NCI-H2171 (cell line): ENCODE data around the gene EXTL1.

ENCODE experiments used
- DNase-seq: peaks from one replicate; lab custom pipeline; 2025; lab: John Stamatoyannopoulos, UW

Gene EXTL1

GRCh38 chr1:26044414-26044813, 22.8 kb downstream of the EXTL1 start:
- DNase-seq, result no peak

DNA sequence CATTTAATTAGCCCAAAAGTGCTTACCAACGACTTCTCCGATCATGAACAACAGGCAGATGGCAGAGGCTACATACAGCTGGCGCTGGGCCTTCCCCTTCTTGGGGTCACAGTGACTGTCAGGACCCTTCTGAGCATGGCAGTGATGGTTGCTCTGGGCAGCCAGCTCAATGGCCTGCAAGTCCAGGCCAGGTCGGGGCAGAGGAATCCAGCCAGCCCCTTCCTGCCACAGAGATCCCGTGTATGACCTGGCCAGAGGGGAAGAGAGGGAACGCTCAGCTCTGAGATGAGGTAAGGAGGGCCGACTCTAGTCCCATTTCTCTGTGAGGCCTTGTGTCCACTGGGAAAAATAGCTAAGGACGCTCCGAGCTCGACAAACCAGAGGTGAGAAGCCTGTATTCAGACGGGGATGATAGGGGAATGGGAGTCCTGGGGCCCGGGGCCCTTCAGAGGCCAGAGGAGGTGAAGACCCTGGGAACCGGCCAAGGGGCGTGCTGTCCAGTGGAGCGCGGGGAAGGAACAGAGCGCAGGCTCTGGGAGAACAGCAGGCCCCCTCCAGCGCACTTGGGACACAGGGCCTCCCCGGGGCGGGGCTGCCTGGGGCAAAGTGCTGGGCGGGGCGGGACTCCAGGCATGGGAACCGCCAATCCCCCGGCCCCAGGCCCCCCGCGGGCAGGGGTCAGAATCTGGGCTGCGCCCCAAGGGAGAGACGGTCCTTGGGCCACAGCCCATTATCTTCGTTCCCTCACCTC, 23.6 kb downstream of the EXTL1 start:
- no peak for DNase-seq

- DNase-seq, result no peak
Measured at GRCh38 chr1:26045722-26046245, 24.2 kb downstream of the EXTL1 start, which contains the start of gene SLC30A2. TSS of gene SLC30A2 (minus strand) at chr1:26046118. CDS start at chr1:26045896, 222 bp downstream.

DNA sequence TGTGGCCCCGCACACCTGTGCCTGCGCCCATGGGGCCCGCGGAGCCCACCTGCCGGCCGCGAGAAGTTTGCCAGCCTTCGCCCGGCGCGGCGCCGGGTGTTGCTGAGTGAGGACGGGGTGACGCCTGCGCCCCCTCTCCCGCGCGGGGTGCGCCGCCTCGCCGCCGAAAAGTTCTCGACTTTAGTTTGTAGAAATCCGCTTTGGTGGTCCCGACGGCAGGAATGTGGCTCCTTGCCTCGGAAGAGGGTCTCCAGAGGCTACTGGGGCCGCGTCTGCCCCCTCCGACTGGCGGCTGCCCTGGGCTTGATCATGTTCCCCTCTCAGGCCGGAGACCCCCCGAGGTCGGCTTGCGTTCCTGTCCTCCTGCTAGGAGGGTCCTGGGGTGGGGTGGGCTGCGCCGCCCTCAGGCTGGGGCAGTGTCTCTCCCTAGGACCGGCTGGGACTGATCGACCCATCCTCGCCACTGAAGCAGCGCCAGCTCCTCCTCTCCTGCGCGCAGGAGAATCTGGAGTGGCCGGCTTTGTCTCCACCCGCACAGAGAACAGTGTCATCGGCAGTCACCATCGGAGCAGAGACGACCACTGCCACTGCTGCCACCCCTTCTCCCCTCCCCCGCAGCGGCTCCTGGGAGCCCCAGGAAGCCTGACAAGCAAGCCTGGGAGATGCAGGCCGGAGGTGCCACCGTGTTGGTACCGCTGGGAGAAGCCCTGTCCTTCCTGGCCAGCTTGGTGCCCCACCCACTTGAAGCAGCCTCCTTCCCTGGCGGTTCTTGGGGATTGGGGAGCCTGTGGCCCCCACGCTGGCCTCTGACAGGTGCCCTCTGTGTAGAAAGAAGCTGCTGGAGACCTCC, 24.9 kb downstream of the EXTL1 start:
- DNase-seq, result no peak

- no peak for DNase-seq
Measured at GRCh38 chr1:26047278-26047874, 25.8 kb downstream of the EXTL1 start.

DNA sequence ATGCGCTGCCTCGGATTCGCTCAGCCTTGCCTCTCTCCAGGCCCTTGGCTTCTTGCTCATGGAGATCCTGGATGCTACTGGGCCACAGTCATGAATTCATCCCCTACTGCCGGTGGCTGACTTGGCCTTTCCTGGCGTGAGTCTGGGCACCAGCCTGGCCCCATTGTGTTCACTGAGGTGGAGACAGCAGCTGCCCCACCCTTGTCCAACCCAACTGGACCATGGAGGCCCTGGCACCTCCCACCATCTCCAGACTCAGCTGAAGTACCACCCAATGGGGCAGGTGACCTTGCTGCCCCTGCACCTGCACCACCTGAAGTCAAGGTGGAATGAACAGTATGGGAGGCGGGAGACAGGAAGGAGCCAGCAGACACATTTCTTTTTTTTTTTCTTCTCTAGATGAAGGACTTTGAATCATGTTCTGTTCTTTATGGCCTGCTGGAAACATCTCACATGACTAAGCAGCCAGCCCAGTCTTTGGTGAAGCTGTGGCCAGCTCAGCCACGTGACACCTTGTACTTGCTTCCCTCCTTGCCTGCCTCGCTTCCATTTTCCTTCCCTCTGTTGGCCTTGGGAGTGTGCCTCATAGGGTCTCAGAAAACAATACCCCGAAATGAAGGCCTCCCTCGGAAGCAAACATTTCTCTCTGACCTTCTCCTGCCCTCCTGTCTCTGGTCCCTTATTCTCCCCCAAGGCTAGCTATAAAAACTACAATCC, 28.1 kb downstream of the EXTL1 start:
- no peak for DNase-seq

GRCh38 chr1:26050248-26050640, 28.7 kb downstream of the EXTL1 start:
- no peak for DNase-seq

GRCh38 chr1:26053718-26054560, 32.4 kb downstream of the EXTL1 start:
- DNase-seq, result no peak

DNA sequence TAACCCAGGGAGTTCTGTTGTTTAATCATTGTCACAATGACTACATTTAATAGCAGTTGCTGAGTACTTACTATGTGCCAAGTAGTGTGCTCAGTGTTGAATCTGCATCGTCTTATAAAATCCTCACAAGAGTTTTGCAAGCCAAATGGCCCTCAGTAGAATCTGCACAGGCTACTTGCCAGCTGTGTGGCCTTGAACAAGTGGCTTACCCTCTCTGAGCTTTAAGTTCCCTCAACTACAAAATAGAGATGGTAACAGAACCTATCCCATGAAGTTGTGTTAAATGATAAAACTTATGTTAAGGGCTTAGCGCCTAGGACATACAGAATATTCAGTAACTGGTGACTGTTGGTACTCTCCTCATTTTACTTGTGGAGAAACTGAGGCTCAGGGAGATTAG, 33.5 kb downstream of the EXTL1 start:
- no peak for DNase-seq

GRCh38 chr1:26057189-26057588, 35.6 kb downstream of the EXTL1 start:
- no peak for DNase-seq

- DNase-seq, result no peak
Measured at GRCh38 chr1:26058052-26058595, 36.5 kb downstream of the EXTL1 start.

DNA sequence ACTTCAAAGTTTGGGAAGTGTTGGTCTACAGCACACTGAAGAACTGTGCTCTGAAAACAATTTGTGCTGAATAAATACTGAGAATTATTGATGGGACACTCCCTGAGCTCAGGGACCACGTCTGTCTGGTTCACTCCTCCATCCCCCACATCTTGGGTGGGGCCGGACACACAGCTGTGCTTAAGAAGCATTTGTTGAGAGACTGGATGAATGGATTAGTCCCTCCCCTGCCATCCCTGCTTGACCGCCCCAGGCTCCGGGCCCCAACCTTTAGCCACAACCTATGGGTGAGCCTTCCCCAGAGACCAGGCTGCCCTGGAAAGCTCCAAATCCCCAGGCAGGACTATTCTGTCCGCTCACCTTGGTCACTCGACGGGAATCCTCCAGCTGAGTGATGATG, 38.3 kb downstream of the EXTL1 start:
- no peak for DNase-seq

GRCh38 chr1:26060832-26061574, 39.4 kb downstream of the EXTL1 start:
- no peak for DNase-seq

DNA sequence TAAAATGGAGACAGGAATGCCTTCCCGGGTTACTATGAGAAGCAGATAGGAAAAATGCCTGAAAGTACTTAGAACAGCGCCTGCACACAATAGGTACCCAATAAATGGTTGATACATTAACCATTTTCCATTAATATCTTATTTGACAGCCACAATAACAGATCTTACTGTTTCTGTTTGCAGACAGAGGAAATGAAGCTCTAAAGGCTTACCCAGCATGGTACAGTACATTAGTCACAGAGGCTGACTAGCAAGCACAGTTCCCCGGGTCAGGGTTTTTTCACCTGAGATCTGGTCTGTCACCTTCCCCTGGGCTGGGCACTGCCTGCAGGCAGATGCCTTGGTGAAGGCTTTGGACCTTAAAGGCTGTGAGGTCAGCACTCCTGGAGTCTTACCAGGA, 43.0 kb downstream of the EXTL1 start:
- no peak for DNase-seq

DNA sequence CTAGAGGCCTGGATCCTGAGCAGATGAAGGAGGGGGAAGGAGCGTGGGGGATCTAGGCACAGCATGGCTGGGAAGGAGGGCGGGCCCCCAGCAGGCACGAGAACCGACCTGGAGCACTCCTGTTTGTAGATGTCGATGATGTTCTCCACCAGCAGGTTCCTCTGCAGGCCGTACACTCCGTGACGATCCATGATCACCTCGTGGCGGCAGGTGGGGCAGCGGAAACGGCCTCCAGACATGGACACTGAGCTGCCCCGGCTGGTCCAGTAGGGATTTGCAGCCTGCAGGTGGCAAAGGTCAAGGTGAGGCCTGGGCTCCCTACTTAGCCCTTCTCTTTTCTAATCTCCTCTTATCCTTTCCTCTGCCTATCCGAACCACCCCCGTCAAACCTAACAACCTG, 44.6 kb downstream of the EXTL1 start:
- DNase-seq, result no peak

GRCh38 chr1:26066857-26067256, 45.3 kb downstream of the EXTL1 start:
- no peak for DNase-seq

- no peak for DNase-seq
Measured at GRCh38 chr1:26067432-26067911, 45.9 kb downstream of the EXTL1 start, which contains the start of gene TRIM63. TSS of gene TRIM63 (minus strand) at chr1:26067630. CDS start at chr1:26067494, 136 bp downstream.

DNA sequence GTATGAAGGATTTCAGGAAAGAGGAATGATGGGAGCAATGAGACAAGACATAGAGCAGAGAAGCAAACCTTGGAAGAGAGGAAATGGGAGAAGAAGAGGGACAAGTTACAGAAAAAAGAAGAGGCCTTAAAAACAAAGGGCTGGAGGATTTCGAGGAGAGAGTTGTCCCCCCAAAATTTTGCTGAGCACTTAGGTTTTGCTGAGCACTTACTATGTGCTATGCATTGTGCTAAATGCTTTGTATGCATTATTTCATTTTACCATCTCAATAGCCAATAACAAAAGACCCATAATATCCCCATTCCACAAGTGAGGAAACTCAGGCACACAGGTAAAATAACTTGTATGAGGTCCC, 48.3 kb downstream of the EXTL1 start:
- no peak for DNase-seq

DNA sequence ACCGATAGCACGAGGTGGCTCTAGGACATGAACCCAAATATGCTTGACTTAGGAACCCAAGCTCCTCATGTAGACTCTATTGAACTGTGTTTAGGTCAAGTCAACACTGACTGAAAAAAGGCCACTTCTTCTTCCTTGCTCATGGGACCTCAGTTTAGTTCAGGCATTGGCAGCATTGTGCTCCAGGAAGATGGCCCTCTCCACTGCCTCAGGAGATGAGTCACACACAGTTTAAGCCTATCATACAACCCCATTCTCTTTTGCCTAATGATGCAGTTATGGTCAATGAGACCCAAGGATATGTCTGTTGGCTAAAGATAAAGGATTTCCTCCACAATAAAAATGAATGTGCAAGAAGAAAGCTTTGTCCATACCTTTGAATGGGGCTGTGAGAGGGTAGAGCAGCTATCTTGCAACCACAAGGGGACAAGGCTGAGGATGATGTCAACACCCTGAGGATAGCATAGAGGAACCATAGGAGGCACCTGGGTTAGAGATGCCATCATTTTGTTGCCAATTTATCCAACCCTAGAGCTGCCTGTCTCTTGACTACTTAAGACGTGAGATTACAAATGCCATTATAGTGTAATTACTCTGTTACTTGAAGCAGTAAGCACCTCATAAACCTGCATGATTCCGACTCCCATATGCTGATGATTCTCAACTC, 48.9 kb downstream of the EXTL1 start:
- no peak for DNase-seq
